ENCODE results near the gene PCDHGA6. TPM values are rescaled to one million over a fixed set of nuclear protein-coding genes. Genes with fewer than 3 reads are reported as not detected.
"Not testable (repeated sequence)": the region's sequence is repeated elsewhere in the genome, so short reads cannot be mapped to it uniquely, and the experiment has no call there.

The PCDHGA6 gene
- total RNA-seq, 2 experiments from 2014 or later: 0.05 to 0.14 TPM

DNA sequence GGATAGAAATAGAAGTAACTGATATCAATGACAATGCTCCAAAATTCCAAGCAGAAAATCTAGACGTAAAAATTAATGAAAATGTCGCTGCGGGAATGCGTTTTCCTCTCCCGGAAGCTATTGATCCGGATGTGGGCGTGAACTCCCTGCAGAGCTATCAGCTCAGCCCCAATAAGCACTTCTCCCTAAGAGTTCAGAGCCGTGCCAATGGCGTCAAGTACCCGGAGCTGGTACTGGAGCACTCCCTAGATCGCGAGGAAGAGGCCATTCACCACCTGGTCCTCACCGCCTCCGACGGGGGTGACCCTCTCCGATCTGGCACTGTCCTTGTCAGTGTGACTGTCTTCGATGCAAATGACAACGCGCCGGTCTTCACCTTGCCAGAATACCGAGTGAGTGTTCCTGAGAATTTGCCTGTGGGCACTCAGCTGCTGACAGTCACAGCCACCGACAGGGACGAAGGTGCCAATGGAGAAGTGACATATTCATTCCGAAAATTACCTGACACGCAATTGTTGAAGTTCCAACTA lies 39.9 kb downstream of the PCDHGA6 start:
- peaks cover 65% of the 10 kb centered on the region for H3K27me3 Mint-ChIP-seq
- peak overlapping the region; percentile 62 for H3K4me3 Mint-ChIP-seq
- CTCF ChIA-PET: interaction anchor here (0.7 to 3.8 kb wide), 31 partner anchors 8 to 200 kb away, joined by 3 to 46 read pairs (median 6); partner anchors contain the start of genes PCDHB13, PCDHGA11, PCDHGA12 and PCDHGA3
- peaks cover 19% of the 10 kb centered on the region for H3K9me3 Mint-ChIP-seq (ENCODE audit: low read depth)
- peaks cover 28% of the 10 kb centered on the region for H3K36me3 Mint-ChIP-seq (ENCODE audit: low read depth)
- POLR2A ChIA-PET: no interaction called here
- ATAC-seq: no peak
- H3K27ac Mint-ChIP-seq: no peak overlapping the region
- intact Hi-C loops (cut with DNase I, micrococcal nuclease): loop anchor here (1.0 to 2.0 kb wide), 5 partner anchors 99 to 151 kb away; no protein-coding TSS in a partner anchor
- DNase-seq: no peak
- H3K4me1 Mint-ChIP-seq: peaks cover 10% of the 10 kb centered on the region

DNA sequence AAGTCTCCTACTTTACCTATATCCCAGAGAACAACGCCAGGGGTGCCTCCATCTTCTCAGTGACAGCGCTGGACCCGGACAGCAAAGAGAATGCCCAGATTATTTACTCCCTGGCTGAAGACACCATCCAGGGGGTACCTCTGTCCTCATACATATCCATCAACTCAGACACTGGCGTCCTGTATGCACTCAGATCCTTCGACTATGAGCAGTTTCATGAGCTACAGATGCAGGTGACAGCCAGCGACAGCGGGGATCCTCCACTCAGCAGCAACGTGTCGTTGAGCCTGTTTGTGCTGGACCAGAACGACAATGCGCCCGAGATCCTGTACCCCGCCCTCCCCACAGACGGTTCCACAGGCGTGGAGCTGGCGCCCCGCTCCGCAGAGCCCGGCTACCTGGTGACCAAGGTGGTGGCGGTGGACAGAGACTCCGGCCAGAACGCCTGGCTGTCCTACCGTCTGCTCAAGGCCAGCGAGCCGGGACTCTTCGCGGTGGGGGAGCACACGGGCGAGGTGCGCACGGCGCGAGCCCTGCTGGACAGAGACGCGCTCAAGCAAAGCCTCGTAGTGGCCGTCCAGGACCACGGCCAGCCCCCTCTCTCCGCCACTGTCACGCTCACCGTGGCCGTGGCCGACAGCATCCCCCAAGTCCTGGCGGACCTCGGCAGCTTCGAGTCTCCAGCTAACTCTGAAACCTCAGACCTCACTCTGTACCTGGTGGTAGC lies 41.0 kb downstream of the PCDHGA6 start:
- ATAC-seq; intact Hi-C loops (cut with DNase I, micrococcal nuclease); POLR2A ChIA-PET; DNase-seq; H3K27ac Mint-ChIP-seq; H3K4me1 Mint-ChIP-seq; H3K4me3 Mint-ChIP-seq: not testable (repeated sequence)
- H3K27me3 Mint-ChIP-seq: peaks cover 64% of the 10 kb centered on the region
- CTCF ChIA-PET: interaction anchor here (0.8 to 3.4 kb wide), 5 partner anchors 16 to 143 kb away, joined by 3 to 46 read pairs (median 23); partner anchors contain the start of gene PCDHGA12
- peaks cover 29% of the 10 kb centered on the region for H3K36me3 Mint-ChIP-seq (ENCODE audit: low read depth)
- H3K9me3 Mint-ChIP-seq (ENCODE audit: low read depth): peaks cover 17% of the 10 kb centered on the region

DNA sequence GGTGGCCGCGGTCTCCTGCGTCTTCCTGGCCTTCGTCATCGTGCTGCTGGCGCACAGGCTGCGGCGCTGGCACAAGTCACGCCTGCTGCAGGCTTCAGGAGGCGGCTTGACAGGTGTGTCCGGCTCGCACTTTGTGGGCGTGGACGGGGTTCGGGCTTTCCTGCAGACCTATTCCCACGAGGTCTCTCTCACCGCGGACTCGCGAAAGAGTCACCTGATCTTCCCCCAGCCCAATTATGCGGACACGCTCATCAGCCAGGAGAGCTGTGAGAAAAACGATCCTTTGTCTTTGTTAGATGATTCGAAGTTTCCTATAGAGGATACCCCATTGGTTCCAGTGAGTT lies 41.6 kb downstream of the PCDHGA6 start:
- POLR2A ChIA-PET; ATAC-seq; H3K4me3 Mint-ChIP-seq; intact Hi-C loops (cut with DNase I, micrococcal nuclease); DNase-seq; H3K4me1 Mint-ChIP-seq; H3K27ac Mint-ChIP-seq: not testable (repeated sequence)
- Mint-ChIP-seq H3K27me3 (peaks cover 67% of the 10 kb centered on the region), H3K36me3 (ENCODE audit: low read depth) (peaks cover 30% of the 10 kb centered on the region), H3K9me3 (ENCODE audit: low read depth) (peaks cover 19% of the 10 kb centered on the region)
- CTCF ChIA-PET: interaction anchor here (1.6 to 3.4 kb wide), 3 partner anchors 12 to 77 kb away, joined by 4 to 23 read pairs (median 10); partner anchors contain the start of genes PCDHGA12, PCDHGA2 and PCDHGA9

DNA sequence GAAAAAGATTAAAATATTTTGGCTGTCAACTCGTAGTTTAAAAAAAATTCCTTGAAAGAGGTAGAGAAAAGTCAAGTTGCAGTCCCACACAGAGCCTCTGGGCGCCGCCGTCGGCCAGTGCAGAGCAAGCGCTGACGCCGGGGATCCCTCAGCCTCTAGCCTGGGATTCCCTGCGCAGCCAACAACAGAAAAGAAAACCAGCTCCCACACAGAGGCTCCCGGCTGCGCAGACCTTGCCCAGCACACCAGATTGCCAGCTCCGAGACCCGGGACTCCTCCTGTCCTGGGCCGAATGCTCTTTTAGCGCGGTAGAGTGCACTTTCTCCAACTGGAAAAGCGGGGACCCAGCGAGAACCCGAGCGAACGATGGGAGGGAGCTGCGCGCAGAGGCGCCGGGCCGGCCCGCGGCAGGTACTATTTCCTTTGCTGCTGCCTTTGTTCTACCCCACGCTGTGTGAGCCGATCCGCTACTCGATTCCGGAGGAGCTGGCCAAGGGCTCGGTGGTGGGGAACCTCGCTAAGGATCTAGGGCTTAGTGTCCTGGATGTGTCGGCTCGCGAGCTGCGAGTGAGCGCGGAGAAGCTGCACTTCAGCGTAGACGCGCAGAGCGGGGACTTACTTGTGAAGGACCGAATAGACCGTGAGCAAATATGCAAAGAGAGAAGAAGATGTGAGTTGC lies 43.9 kb downstream of the PCDHGA6 start, which contains the start of gene PCDHGB7:
Gene PCDHGB7 (plus strand): TSS at position 184 of the 679 bp plus-strand sequence. CDS start 183 bp downstream, at position 367.
- peak; percentile 79 for DNase-seq
- H3K27ac Mint-ChIP-seq, H3K4me1 Mint-ChIP-seq, POLR2A ChIA-PET: not testable (repeated sequence)
- Mint-ChIP-seq H3K9me3 (ENCODE audit: low read depth) (peaks cover 29% of the 10 kb centered on the region), H3K27me3 (peaks cover 75% of the 10 kb centered on the region), H3K4me3 (peak within 1 kb of the TSS; percentile 62), H3K36me3 (ENCODE audit: low read depth) (peaks cover 40% of the 10 kb centered on the region)
- intact Hi-C loops (cut with DNase I, micrococcal nuclease): loop anchor here (1.0 kb wide), 3 partner anchors 107 to 147 kb away; no protein-coding TSS in a partner anchor
- CTCF ChIA-PET: interaction anchor here (0.6 to 2.8 kb wide), 16 partner anchors 9 to 1314 kb away, joined by 3 to 10 read pairs (median 5); partner anchors contain the start of genes PCDHGA12, PCDHGA9 and PCDHGB6
- peak; percentile 75 for ATAC-seq

DNA sequence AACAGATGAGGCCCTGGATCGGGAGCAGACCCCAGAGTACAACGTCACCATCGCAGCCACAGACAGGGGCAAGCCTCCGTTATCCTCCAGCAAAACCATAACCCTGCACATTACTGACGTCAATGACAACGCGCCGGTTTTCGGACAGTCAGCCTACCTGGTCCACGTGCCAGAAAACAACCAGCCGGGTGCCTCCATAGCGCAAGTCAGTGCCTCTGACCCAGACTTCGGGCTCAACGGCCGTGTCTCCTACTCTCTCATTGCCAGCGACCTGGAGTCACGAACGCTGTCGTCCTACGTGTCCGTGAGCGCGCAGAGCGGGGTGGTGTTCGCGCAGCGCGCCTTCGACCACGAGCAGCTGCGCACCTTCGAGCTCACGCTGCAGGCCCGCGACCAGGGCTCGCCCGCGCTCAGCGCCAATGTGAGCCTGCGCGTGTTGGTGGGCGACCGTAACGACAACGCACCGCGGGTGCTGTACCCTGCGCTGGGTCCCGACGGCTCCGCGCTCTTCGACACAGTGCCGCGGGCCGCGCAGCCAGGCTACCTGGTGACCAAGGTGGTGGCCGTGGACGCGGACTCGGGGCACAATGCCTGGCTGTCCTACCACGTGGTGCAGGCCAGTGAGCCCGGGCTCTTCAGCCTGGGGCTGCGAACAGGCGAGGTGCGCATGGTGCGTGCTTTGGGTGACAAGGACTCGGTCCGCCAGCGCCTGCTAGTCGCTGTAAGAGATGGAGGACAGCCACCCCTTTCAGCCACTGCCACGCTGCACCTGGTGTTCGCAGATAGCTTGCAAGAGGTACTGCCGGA lies 45.6 kb downstream of the PCDHGA6 start:
- Mint-ChIP-seq H3K36me3 (ENCODE audit: low read depth) (peaks cover 39% of the 10 kb centered on the region), H3K4me1 (peaks cover 6% of the 10 kb centered on the region), H3K9me3 (ENCODE audit: low read depth) (peaks cover 34% of the 10 kb centered on the region), H3K27ac (no peak overlapping the region), H3K27me3 (peaks cover 70% of the 10 kb centered on the region), H3K4me3 (no peak overlapping the region)
- POLR2A ChIA-PET: no interaction called here
- no peak for DNase-seq
- ATAC-seq: no peak
- CTCF ChIA-PET: interaction anchor here (0.6 to 3.3 kb wide), 7 partner anchors 11 to 145 kb away, joined by 3 to 11 read pairs (median 3); partner anchors contain the start of gene PCDHGA12
- intact Hi-C loops (cut with DNase I, micrococcal nuclease): no loop called here

DNA sequence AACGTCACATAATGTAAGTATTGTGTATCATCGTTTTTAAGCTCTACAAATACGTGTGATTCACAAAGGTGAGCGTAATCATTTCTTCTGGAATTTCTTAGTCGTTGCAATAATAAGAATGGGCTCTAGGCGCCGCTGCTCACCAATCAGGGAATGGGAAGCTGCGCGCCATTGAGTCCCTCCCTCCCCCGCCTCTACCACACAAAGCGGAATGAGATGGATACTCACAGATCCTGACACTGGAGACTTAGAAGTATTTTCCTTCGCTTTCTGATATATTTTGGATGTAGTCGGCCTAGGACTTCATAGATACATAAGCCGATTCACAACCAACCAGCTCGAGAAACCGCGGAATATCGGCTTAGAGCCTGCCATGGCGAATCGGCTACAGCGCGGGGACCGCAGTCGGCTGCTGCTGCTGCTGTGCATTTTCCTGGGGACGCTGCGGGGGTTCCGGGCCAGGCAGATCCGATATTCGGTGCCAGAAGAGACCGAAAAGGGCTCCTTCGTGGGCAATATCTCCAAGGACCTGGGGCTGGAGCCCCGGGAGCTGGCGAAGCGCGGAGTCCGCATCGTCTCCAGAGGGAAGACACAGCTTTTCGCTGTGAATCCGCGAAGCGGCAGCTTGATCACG lies 47.3 kb downstream of the PCDHGA6 start, which contains the start of gene PCDHGA11:
Gene PCDHGA11 (plus strand): TSS at position 197 of the 634 bp plus-strand sequence. CDS start 177 bp downstream, at position 374.
- intact Hi-C loops (cut with DNase I, micrococcal nuclease): loop anchor here (1.0 to 10.0 kb wide), 6 partner anchors 56 to 196 kb away; partner anchors contain the start of genes PCDHB14 (in 1 of the 2) and PCDHGC3 (in 1 of the 2)

DNA sequence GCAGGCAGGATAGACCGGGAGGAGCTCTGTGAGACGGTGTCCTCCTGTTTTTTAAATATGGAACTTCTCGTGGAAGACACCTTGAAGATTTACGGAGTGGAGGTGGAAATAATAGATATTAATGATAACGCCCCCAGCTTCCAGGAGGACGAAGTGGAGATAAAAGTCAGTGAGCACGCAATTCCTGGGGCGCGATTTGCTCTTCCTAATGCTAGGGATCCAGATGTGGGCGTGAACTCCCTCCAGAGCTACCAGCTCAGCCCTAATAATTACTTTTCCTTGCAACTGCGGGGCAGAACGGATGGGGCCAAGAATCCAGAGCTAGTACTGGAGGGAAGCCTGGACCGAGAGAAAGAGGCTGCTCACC lies 47.8 kb downstream of the PCDHGA6 start:
- H3K4me1 Mint-ChIP-seq: peaks cover 2% of the 10 kb centered on the region
- no peak for DNase-seq
- H3K4me3 Mint-ChIP-seq: peak overlapping the region; percentile 69
- ChIA-PET POLR2A (no interaction called here), CTCF (interaction anchor here (0.6 to 3.3 kb wide), 30 partner anchors 9 to 635 kb away, joined by 3 to 32 read pairs (median 5); partner anchors contain the start of genes PCDHA1, PCDHB16, PCDHGA10 and PCDHGA12)
- intact Hi-C loops (cut with DNase I, micrococcal nuclease): loop anchor here (1.0 to 10.0 kb wide), 6 partner anchors 56 to 197 kb away; partner anchors contain the start of genes PCDHB14 (in 1 of the 2) and PCDHGC3 (in 1 of the 2)
- no peak for ATAC-seq
- no peak overlapping the region for H3K27ac Mint-ChIP-seq
- peaks cover 35% of the 10 kb centered on the region for H3K36me3 Mint-ChIP-seq (ENCODE audit: low read depth)
- peaks cover 71% of the 10 kb centered on the region for H3K27me3 Mint-ChIP-seq
- H3K9me3 Mint-ChIP-seq (ENCODE audit: low read depth): peaks cover 34% of the 10 kb centered on the region

More for the DNA sequence above, 47.3 kb downstream of the PCDHGA6 start, which contains the start of gene PCDHGA11:
- POLR2A ChIA-PET: interaction anchor here (0.7 kb wide), 1 partner anchor 47 kb away, joined by 4 read pairs; no protein-coding TSS in a partner anchor
- Mint-ChIP-seq H3K4me1 (peaks cover 2% of the 10 kb centered on the region), H3K27ac (no peak within 1 kb of the TSS), H3K9me3 (ENCODE audit: low read depth) (peaks cover 34% of the 10 kb centered on the region), H3K36me3 (ENCODE audit: low read depth) (peaks cover 35% of the 10 kb centered on the region), H3K27me3 (peaks cover 70% of the 10 kb centered on the region), H3K4me3 (peak within 1 kb of the TSS; percentile 69)
- DNase-seq: peak; percentile 75
- ATAC-seq: peak; percentile 57
- CTCF ChIA-PET: interaction anchor here (0.6 to 3.3 kb wide), 34 partner anchors 8 to 635 kb away, joined by 3 to 32 read pairs (median 4); partner anchors contain the start of genes PCDHA1, PCDHB16, PCDHGA10 and PCDHGA12

DNA sequence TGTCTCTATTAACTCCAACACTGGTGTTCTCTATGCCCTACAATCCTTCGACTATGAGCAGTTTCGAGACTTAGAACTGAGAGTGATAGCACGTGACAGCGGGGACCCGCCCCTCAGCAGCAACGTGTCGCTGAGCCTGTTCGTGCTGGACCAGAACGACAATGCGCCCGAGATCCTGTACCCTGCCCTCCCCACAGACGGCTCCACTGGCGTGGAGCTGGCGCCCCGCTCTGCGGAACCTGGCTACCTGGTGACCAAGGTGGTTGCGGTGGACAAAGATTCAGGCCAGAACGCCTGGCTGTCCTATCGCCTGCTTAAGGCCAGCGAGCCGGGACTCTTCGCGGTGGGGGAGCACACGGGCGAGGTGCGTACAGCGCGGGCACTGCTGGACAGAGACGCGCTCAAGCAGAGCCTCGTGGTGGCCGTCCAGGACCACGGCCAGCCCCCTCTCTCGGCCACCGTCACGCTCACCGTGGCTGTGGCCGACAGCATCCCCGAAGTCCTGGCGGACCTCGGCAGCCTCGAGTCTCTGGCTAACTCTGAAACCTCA lies 49.1 kb downstream of the PCDHGA6 start:
- intact Hi-C loops (cut with DNase I, micrococcal nuclease): loop anchor here (5.0 to 10.0 kb wide), 3 partner anchors 54 to 198 kb away; partner anchors contain the start of genes PCDHB14 (in 1 of the 2) and PCDHGC3 (in 1 of the 2)
- Mint-ChIP-seq H3K4me3 (no peak overlapping the region), H3K4me1 (peaks cover 1% of the 10 kb centered on the region), H3K27me3 (peaks cover 76% of the 10 kb centered on the region), H3K27ac (no peak overlapping the region), H3K36me3 (ENCODE audit: low read depth) (peaks cover 37% of the 10 kb centered on the region), H3K9me3 (ENCODE audit: low read depth) (peaks cover 37% of the 10 kb centered on the region)
- CTCF ChIA-PET: interaction anchor here (0.7 to 2.7 kb wide), 4 partner anchors 8 to 72 kb away, joined by 3 to 32 read pairs (median 12); partner anchors contain the start of genes PCDHGA10 and PCDHGA12
- DNase-seq (no peak), ATAC-seq (no peak)
- POLR2A ChIA-PET: no interaction called here

DNA sequence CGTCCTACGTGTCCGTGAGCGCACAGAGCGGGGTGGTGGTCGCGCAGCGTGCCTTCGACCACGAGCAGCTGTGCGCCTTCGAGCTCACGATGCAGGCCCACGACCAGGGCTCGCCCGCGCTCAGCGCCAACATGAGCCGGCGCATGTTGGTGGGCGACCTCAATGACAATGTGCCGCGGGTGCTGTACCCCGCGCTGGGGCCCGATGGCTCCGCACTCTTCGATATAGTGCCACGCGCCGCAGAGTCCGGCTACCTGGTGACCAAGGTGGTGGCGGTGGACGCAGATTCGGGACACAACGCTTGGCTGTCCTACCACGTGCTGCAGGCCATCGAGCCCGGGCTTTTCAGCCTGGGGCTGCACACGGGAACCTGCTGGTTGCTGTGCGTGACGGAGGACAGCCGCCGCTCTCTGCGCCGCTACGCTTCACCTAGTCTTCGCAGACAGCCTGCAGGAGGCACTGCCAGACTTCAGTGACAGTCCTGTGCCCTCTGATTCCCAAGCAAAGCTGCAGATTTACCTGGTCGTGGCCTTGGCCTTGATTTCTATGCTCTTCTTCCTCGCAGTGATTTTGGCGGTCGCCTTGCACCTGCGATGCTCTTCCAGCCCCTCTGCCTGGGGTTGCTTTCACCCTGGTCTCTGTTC lies 54.2 kb downstream of the PCDHGA6 start:
- no peak overlapping the region for H3K4me3 Mint-ChIP-seq
- peak overlapping the region; percentile 21 for H3K27ac Mint-ChIP-seq
- intact Hi-C loops (cut with DNase I, micrococcal nuclease): loop anchor here (10.0 kb wide), 2 partner anchors 193 to 203 kb away; partner anchors contain the start of gene PCDHB14 (in 1 of the 2)
- peaks cover 31% of the 10 kb centered on the region for H3K9me3 Mint-ChIP-seq (ENCODE audit: low read depth)
- DNase-seq (no peak), ATAC-seq (no peak)
- peaks cover 17% of the 10 kb centered on the region for H3K4me1 Mint-ChIP-seq
- peaks cover 30% of the 10 kb centered on the region for H3K36me3 Mint-ChIP-seq (ENCODE audit: low read depth)
- ChIA-PET POLR2A (no interaction called here), CTCF (interaction anchor here (0.5 to 1.2 kb wide), 5 partner anchors 15 to 552 kb away, joined by 3 to 4 read pairs (median 3); partner anchors contain the start of gene PCDHGA10)
- H3K27me3 Mint-ChIP-seq: peaks cover 68% of the 10 kb centered on the region
